Right lobe of liver (tissue), 4 donors: ENCODE results near the gene GNAL.

Source experiments
- CTCF ChIP-seq, 4 donors: fragments of 200-600 bp in 3 of 4; fragments of 450-650 bp in 1 of 4; IDR thresholded peaks; one replicate each; pipeline versions ENCODE4 v1.5.1 to v1.8.0; 2016 to 2022; ENCODE audit warnings: antibody characterized with exemption in 4 of 4, mild to moderate bottlenecking in 2 of 4
- POLR2A ChIP-seq: fragments of 450-650 bp; IDR thresholded peaks from one replicate; pipeline ENCODE4 v1.6.1; 2017; ENCODE audit warnings: antibody characterized with exemption, mild to moderate bottlenecking
- donor health status: DM: no; HTN: no; CAD: no.
- donor health status: DM: no; HTN: no; CAD: no.
- donor health status: DM: no; HTN: yes; CAD: no.

GRCh38 chr18:11663439-11664029 is 25.5 kb upstream of the GNAL start:
- TF ChIP-seq CTCF (IDR thresholded peaks at IDR 0.05) (no peak), POLR2A (no peak)
